Smooth muscle cell of the pulmonary artery (primary cell): Measurements from ENCODE around the gene UBXN11. TPM values are rescaled to one million over a fixed set of nuclear protein-coding genes. Genes with fewer than 3 reads are reported as not detected.

Experiments used
- total RNA-seq: library from RNA; depleted of rRNA; stranded (reverse); fragments of >200 nt; gene quantifications from 2 replicates; pipeline ENCODE4 v1.2.3, GENCODE V29; 2014

UBXN11 gene
- 3.1 and 3.8 TPM in 2 replicates for total RNA-seq

GRCh38 chr1:26306290-26307229 is at the start of gene UBXN11:
TSS of gene UBXN11 (minus strand) at chr1:26306636. CDS start at chr1:26302883, 3,753 bp downstream.

GRCh38 chr1:26353976-26354820 is 47.8 kb upstream of the UBXN11 start, which contains the start of gene CRYBG2:
TSS of gene CRYBG2 (minus strand) at chr1:26354130. CDS start at chr1:26346657, 7,473 bp downstream.

GRCh38 chr1:26317612-26318337 is 11.3 kb upstream of the UBXN11 start, which contains the start of gene CD52:
TSS of gene CD52 (plus strand) at chr1:26317958. CDS start at chr1:26318018, 60 bp downstream.

GRCh38 chr1:26279456-26280332 is 26.7 kb downstream of the UBXN11 start, which contains the start of gene SH3BGRL3:
TSS of gene SH3BGRL3 (plus strand) at chr1:26280086. CDS start at chr1:26280156, 70 bp downstream.

GRCh38 chr1:26233903-26234643 is 72.4 kb downstream of the UBXN11 start, which contains the start of gene CEP85:
TSS of gene CEP85 (plus strand) at chr1:26234200. CDS start at chr1:26239784, 5,584 bp downstream.

Other genes starting within 250 kb of the UBXN11 start
- gene TRIM63, start 239.0 kb downstream of the UBXN11 start, total RNA-seq = 0.07 and 0.30 TPM in 2 replicates
- gene PDIK1L, start 194.8 kb downstream of the UBXN11 start, total RNA-seq = 3.5 and 4.1 TPM in 2 replicates
- gene FAM110D, start 147.6 kb downstream of the UBXN11 start, total RNA-seq = not detected in 2 replicates
- not detected in 2 replicates for gene C1orf232, start 137.7 kb downstream of the UBXN11 start, total RNA-seq
- 13.6 and 14.0 TPM in 2 replicates for gene ZNF593, start 136.7 kb downstream of the UBXN11 start, total RNA-seq
- gene ZNF593OS, start 134.8 kb downstream of the UBXN11 start, total RNA-seq = not detected in 2 replicates
- 0.07 and 0.69 TPM in 2 replicates for gene CNKSR1, start 129.1 kb downstream of the UBXN11 start, total RNA-seq
- gene CATSPER4, start 116.0 kb downstream of the UBXN11 start, total RNA-seq = not detected in 2 replicates
- gene CEP85, start 72.4 kb downstream of the UBXN11 start, total RNA-seq = 6.1 and 6.9 TPM in 2 replicates
- gene SH3BGRL3, start 26.6 kb downstream of the UBXN11 start, total RNA-seq = 68.1 and 84.3 TPM in 2 replicates
- gene CD52, start 11.3 kb upstream of the UBXN11 start, total RNA-seq = not detected in 2 replicates
- not detected in 2 replicates for gene CRYBG2, start 47.5 kb upstream of the UBXN11 start, total RNA-seq
- gene ZNF683, start 66.1 kb upstream of the UBXN11 start, total RNA-seq = not detected in 2 replicates
- gene LIN28A, start 104.2 kb upstream of the UBXN11 start, total RNA-seq = not detected in 2 replicates
- 51.0 and 61.8 TPM in 2 replicates for gene DHDDS, start 125.7 kb upstream of the UBXN11 start, total RNA-seq
- 134 and 199 TPM in 2 replicates for gene HMGN2, start 165.8 kb upstream of the UBXN11 start, total RNA-seq
- 1.1 and 2.1 TPM in 2 replicates for gene RPS6KA1, start 223.1 kb upstream of the UBXN11 start, total RNA-seq